MCF 10A (cell line): ENCODE data around the gene CRADD. TPM values are rescaled to one million over a fixed set of nuclear protein-coding genes. Genes with fewer than 3 reads are reported as not detected.

Experiments
- BruUV-seq: library from RNA; stranded (reverse); fragments of 400-500 nt; replicated peaks from 2 replicates; lab custom pipeline; 2021; lab: Mats Ljungman, UMichigan
- CTCF ChIA-PET: fragments of 300-600 bp; sonication (Branson Sonifier 250); formaldehyde crosslinking; extraction: SDS; loops from one replicate; lab custom pipeline; 2021; ENCODE audit warnings: antibody characterized with exemption, inconsistent platforms; lab: Yijun Ruan, JAX
- POLR2A ChIA-PET: fragments of 300-600, 350-650 bp; sonication (Branson Sonifier 250); formaldehyde crosslinking; extraction: SDS; loops from one replicate; lab custom pipeline; 2020; ENCODE audit warnings: antibody characterized with exemption, inconsistent platforms; lab: Yijun Ruan, JAX
- DNase-seq: peaks from one replicate; pipeline ENCODE4 v3.0.0-alpha.2; 2018; ENCODE audit not compliant: unreplicated experiment
- H3K27ac Mint-ChIP-seq: one replicate; pipeline ENCODE4 v1.8.0; 2022; ENCODE audit warnings: mild to moderate bottlenecking, low read depth, mixed read lengths; ENCODE audit not compliant: unreplicated experiment
- H3K27me3 Mint-ChIP-seq: one replicate; pipeline ENCODE4 v1.8.0; 2022; ENCODE audit warnings: mixed read lengths; ENCODE audit not compliant: insufficient read depth, unreplicated experiment
- H3K36me3 Mint-ChIP-seq: one replicate; pipeline ENCODE4 v1.8.0; 2022; ENCODE audit warnings: mild to moderate bottlenecking, moderate library complexity, mixed read lengths; ENCODE audit not compliant: insufficient read depth, unreplicated experiment
- H3K4me1 Mint-ChIP-seq: one replicate; pipeline ENCODE4 v1.8.0; 2022; ENCODE audit warnings: mixed read lengths; ENCODE audit not compliant: insufficient read depth, unreplicated experiment
- H3K4me3 Mint-ChIP-seq: one replicate; pipeline ENCODE4 v1.8.0; 2022; ENCODE audit warnings: mild to moderate bottlenecking, moderate library complexity, mixed read lengths; ENCODE audit not compliant: unreplicated experiment
- H3K9me3 Mint-ChIP-seq: one replicate; pipeline ENCODE4 v1.8.0; 2022; ENCODE audit warnings: mixed read lengths; ENCODE audit not compliant: unreplicated experiment
- intact Hi-C: fragments of 100-400 bp; cut with micrococcal nuclease; formaldehyde crosslinking; loops from 2 replicates; pipeline ENCODE4 v1.14.1; 2022
- total RNA-seq: library from RNA; stranded (reverse); gene quantifications from 2 replicates; pipeline ENCODE4 v1.2.3, GENCODE V29; 2022
- TF ChIP-seq, protein P1 (sequence below): fragments of 200-600 bp; IDR thresholded peaks from one replicate; pipeline ENCODE4 v1.8.0; 2022; ENCODE audit warnings: antibody characterized with exemption, mild to moderate bottlenecking; ENCODE audit not compliant: unreplicated experiment

CRADD gene
- total RNA-seq, 1 experiment from 2014 or later, result 15.4 TPM

- Mint-ChIP-seq H3K36me3 (no peaks in the 10 kb centered on the region), H3K27me3 (no peaks in the 10 kb centered on the region), H3K4me1 (peaks cover 38% of the 10 kb centered on the region), H3K4me3 (peak overlapping the region; percentile 79), H3K9me3 (no peaks in the 10 kb centered on the region), H3K27ac (peak overlapping the region; percentile 95)
- TF ChIP-seq, protein P1, sequence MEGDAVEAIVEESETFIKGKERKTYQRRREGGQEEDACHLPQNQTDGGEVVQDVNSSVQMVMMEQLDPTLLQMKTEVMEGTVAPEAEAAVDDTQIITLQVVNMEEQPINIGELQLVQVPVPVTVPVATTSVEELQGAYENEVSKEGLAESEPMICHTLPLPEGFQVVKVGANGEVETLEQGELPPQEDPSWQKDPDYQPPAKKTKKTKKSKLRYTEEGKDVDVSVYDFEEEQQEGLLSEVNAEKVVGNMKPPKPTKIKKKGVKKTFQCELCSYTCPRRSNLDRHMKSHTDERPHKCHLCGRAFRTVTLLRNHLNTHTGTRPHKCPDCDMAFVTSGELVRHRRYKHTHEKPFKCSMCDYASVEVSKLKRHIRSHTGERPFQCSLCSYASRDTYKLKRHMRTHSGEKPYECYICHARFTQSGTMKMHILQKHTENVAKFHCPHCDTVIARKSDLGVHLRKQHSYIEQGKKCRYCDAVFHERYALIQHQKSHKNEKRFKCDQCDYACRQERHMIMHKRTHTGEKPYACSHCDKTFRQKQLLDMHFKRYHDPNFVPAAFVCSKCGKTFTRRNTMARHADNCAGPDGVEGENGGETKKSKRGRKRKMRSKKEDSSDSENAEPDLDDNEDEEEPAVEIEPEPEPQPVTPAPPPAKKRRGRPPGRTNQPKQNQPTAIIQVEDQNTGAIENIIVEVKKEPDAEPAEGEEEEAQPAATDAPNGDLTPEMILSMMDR, result peak; percentile 38
- intact Hi-C loops, result loop anchor here (1.0 to 5.0 kb wide), 6 partner anchors 65 to 755 kb away; partner anchors contain the start of gene CRADD
- POLR2A ChIA-PET, result interaction anchor here (0.6 to 5.5 kb wide), 29 partner anchors 10 to 460 kb away, joined by 3 to 44 read pairs (median 4); partner anchors contain the start of genes CRADD, SOCS2 and UBE2N
- CTCF ChIA-PET, result interaction anchor here (0.5 to 4.1 kb wide), 15 partner anchors 17 to 360 kb away, joined by 3 to 36 read pairs (median 4); no protein-coding TSS in a partner anchor
- peak; percentile 78 for DNase-seq
- BruUV-seq, result TSS peak; percentile 62
Observed at GRCh38 chr12:93742110-93742934, 65.1 kb downstream of the CRADD start.

GRCh38 chr12:93743229-93743998, 66.2 kb downstream of the CRADD start:
- CTCF ChIA-PET, result interaction anchor here (0.7 to 1.1 kb wide), 2 partner anchors 174 to 201 kb away, joined by 3 to 5 read pairs; no protein-coding TSS in a partner anchor
- POLR2A ChIA-PET, result interaction anchor here (0.6 to 5.5 kb wide), 10 partner anchors 17 to 373 kb away, joined by 3 to 44 read pairs (median 3); partner anchors contain the start of gene CRADD
- no peak for DNase-seq
- Mint-ChIP-seq H3K27ac (peak overlapping the region; percentile 95), H3K4me1 (peaks cover 31% of the 10 kb centered on the region), H3K4me3 (peak overlapping the region; percentile 79), H3K36me3 (no peaks in the 10 kb centered on the region), H3K27me3 (no peaks in the 10 kb centered on the region), H3K9me3 (no peaks in the 10 kb centered on the region)
- intact Hi-C loops, result loop anchor here (2.0 to 5.0 kb wide), 2 partner anchors 241 to 756 kb away; no protein-coding TSS in a partner anchor
- BruUV-seq, result no TSS peak
- TF ChIP-seq, protein P1, result no peak

GRCh38 chr12:93743999-93744689, 67.0 kb downstream of the CRADD start:
- CTCF ChIA-PET, result interaction anchor here (0.7 to 1.1 kb wide), 2 partner anchors 175 to 200 kb away, joined by 3 to 5 read pairs; no protein-coding TSS in a partner anchor
- peak; percentile 76 for DNase-seq
- TF ChIP-seq, protein P1, result no peak
- Mint-ChIP-seq H3K27me3 (no peaks in the 10 kb centered on the region), H3K9me3 (no peaks in the 10 kb centered on the region), H3K4me3 (peak overlapping the region; percentile 19), H3K27ac (peak overlapping the region; percentile 95), H3K4me1 (peaks cover 23% of the 10 kb centered on the region), H3K36me3 (no peaks in the 10 kb centered on the region)
- POLR2A ChIA-PET, result interaction anchor here (0.6 to 5.5 kb wide), 10 partner anchors 18 to 373 kb away, joined by 3 to 44 read pairs (median 3); partner anchors contain the start of gene CRADD
- no TSS peak for BruUV-seq
- intact Hi-C loops, result loop anchor here (2.0 to 5.0 kb wide), 2 partner anchors 241 to 757 kb away; no protein-coding TSS in a partner anchor
